HCT116 (cell line): ENCODE measurements around the gene RPL26. TPM values are rescaled to one million over a fixed set of nuclear protein-coding genes. Genes with fewer than 3 reads are reported as not detected.

ENCODE experiments used
- ATAC-seq: fragments of 200-7000 bp; cut with Tn5 transposase; 2 replicates; pipeline ENCODE4 v1.9.1; 2020; ENCODE audit warnings: mild to moderate bottlenecking, moderate library complexity
- BruUV-seq: library from RNA; stranded (reverse); fragments of 400-500 nt; replicated peaks from 2 replicates; lab custom pipeline; 2021; lab: Mats Ljungman, UMichigan
- CTCF ChIA-PET: fragments of 300-600 bp; sonication (Branson Sonifier 250); formaldehyde crosslinking; loops from one replicate; lab custom pipeline; 2021; ENCODE audit warnings: antibody characterized with exemption; lab: Charles Lee
- POLR2A ChIA-PET: fragments of 300-600, 350-600 bp; sonication (Branson Sonifier 250); formaldehyde crosslinking; loops from one replicate; lab custom pipeline; 2021; ENCODE audit warnings: antibody characterized with exemption; lab: Charles Lee
- RAD21 ChIA-PET, 2 experiments: fragments of 300-600 bp; sonication (Branson Sonifier 250); formaldehyde crosslinking; loops; one replicate each; lab custom pipeline; 2023; ENCODE audit warnings: low total read pairs in 2 of 2; ENCODE audit not compliant: uncharacterized antibody in 2 of 2, unreplicated experiment in 2 of 2, low non-redundant PET in 1 of 2; lab: Charles Lee
- DNase-seq: peaks from one replicate; pipeline ENCODE4 v3.0.0-alpha.2; 2010; ENCODE audit warnings: low read depth, low spot score
- H2AFZ ChIP-seq: fragments of 200-600 bp; shearing (Covaris generic), sonication (generic); 2 replicates; pipeline ENCODE4 v1.6.1; 2017; ENCODE audit warnings: low read depth, mixed run types, mixed read lengths, antibody characterized with exemption, low read length; ENCODE audit not compliant: poor library complexity, severe bottlenecking
- H3K27ac ChIP-seq: 2 replicates; pipeline ENCODE4 v1.5.1; 2012; ENCODE audit warnings: low read depth, low read length
- H3K27me3 ChIP-seq: fragments of 200-600 bp; sonication (generic); 2 replicates; pipeline ENCODE4 v1.6.1; 2016; ENCODE audit warnings: mixed run types, low read length, mixed read lengths; ENCODE audit not compliant: insufficient read depth
- H3K36me3 ChIP-seq, 2 experiments: fragments of 200-500 bp in 1 of 2; fragments of 200-600 bp in 1 of 2; sonication (Bioruptor generic) in 1 of 2; sonication (generic) in 1 of 2; 2 replicates each; pipeline versions ENCODE4 v1.5.1 to v1.6.1; 2014 to 2016; ENCODE audit warnings: low read length in 2 of 2, inconsistent platforms in 1 of 2, mixed read lengths in 1 of 2, mixed run types in 1 of 2; ENCODE audit not compliant: insufficient read depth in 2 of 2, control insufficient read depth in 1 of 2
- H3K4me1 ChIP-seq, 2 experiments: fragments of 200-600 bp in 1 of 2; sonication (generic) in 1 of 2; 2 replicates each; pipeline versions ENCODE4 v1.5.1 to v1.6.1; 2012 to 2017; ENCODE audit warnings: low read length in 2 of 2, inconsistent platforms in 1 of 2, mild to moderate bottlenecking in 1 of 2, mixed read lengths in 1 of 2, mixed run types in 1 of 2, moderate library complexity in 1 of 2; ENCODE audit not compliant: insufficient read depth in 2 of 2, control insufficient read depth in 1 of 2
- H3K4me2 ChIP-seq: fragments of 200-600 bp; sonication (generic); 2 replicates; pipeline ENCODE4 v1.6.1; 2017; ENCODE audit warnings: mixed run types, low read length, mixed read lengths
- H3K4me3 ChIP-seq, 2 experiments: fragments of 200-600 bp in 1 of 2; sonication (generic) in 1 of 2; replicated peaks in 1 of 2; 2 replicates each; pipeline ENCODE4 v1.5.1; 2011 to 2016; ENCODE audit warnings: low read length in 2 of 2, control low read depth in 1 of 2, low read depth in 1 of 2, mild to moderate bottlenecking in 1 of 2, mixed read lengths in 1 of 2, mixed run types in 1 of 2
- H3K79me2 ChIP-seq: fragments of 200-600 bp; sonication (generic); 2 replicates; pipeline ENCODE4 v1.6.1; 2017; ENCODE audit warnings: mild to moderate bottlenecking, mixed run types, low read length, moderate library complexity, mixed read lengths; ENCODE audit not compliant: insufficient read depth
- H3K9ac ChIP-seq: fragments of 200-600 bp; sonication (generic); 2 replicates; pipeline ENCODE4 v1.6.1; 2016; ENCODE audit warnings: low read length, mixed read lengths
- H3K9me2 ChIP-seq: fragments of 200-600 bp; sonication (generic), shearing (Covaris generic); 2 replicates; pipeline ENCODE4 v1.6.1; 2017; ENCODE audit warnings: mixed run types, mild to moderate bottlenecking, moderate library complexity; ENCODE audit not compliant: insufficient read depth
- H3K9me3 ChIP-seq, 2 experiments: fragments of 200-500 bp in 1 of 2; fragments of 200-600 bp in 1 of 2; sonication (Bioruptor generic) in 1 of 2; sonication (generic) in 1 of 2; 2 replicates each; pipeline ENCODE4 v1.6.1; 2014 to 2017; ENCODE audit warnings: low read length in 2 of 2, mixed read lengths in 2 of 2, inconsistent platforms in 1 of 2, low read depth in 1 of 2, mild to moderate bottlenecking in 1 of 2, mixed run types in 1 of 2, moderate library complexity in 1 of 2; ENCODE audit not compliant: control insufficient read depth in 1 of 2, insufficient read depth in 1 of 2
- H4K20me1 ChIP-seq: fragments of 200-600 bp; sonication (generic), shearing (Covaris generic); 2 replicates; pipeline ENCODE4 v1.6.1; 2017; ENCODE audit warnings: mixed run types, mild to moderate bottlenecking, moderate library complexity; ENCODE audit not compliant: insufficient read depth
- CBX3 ChIP-seq: IDR thresholded peaks from 2 replicates; pipeline ENCODE4 v1.6.1; 2012; ENCODE audit warnings: low read depth
- CEBPB ChIP-seq: IDR thresholded peaks from 2 replicates; pipeline ENCODE4 v1.6.1; 2012; ENCODE audit warnings: low read depth
- CTCF ChIP-seq, 3 experiments: fragments of 200-600 bp in 1 of 3; sonication (generic) in 1 of 3; IDR thresholded peaks in 2 of 3; conservative IDR thresholded peaks in 1 of 3; 2 replicates each; pipeline ENCODE4 v1.5.1; 2012 to 2017; ENCODE audit warnings: low read depth in 2 of 3, low read length in 2 of 3, antibody characterized with exemption in 1 of 3, borderline replicate concordance in 1 of 3, control low read depth in 1 of 3, mild to moderate bottlenecking in 1 of 3, mixed read lengths in 1 of 3, mixed run types in 1 of 3, moderate library complexity in 1 of 3; ENCODE audit not compliant: insufficient read depth in 1 of 3
- EGR1 ChIP-seq: IDR thresholded peaks from 2 replicates; pipeline ENCODE4 v1.6.1; 2012; ENCODE audit warnings: low read depth
- ELF1 ChIP-seq: IDR thresholded peaks from 2 replicates; pipeline ENCODE4 v1.6.1; 2012; ENCODE audit warnings: low read depth, borderline replicate concordance
- EZH2 ChIP-seq: fragments of 200-600 bp; sonication (generic); IDR thresholded peaks from 2 replicates; pipeline ENCODE4 v1.6.1; 2017; ENCODE audit warnings: antibody characterized with exemption, mixed run types
- EZH2phosphoT487 ChIP-seq: fragments of 200-600 bp; IDR thresholded peaks from 2 replicates; pipeline ENCODE4 v1.6.1; 2018; ENCODE audit warnings: antibody characterized with exemption, borderline replicate concordance
- FOSL1 ChIP-seq: IDR thresholded peaks from 2 replicates; pipeline ENCODE4 v1.6.1; 2012; ENCODE audit warnings: low read depth
- POLR2A ChIP-seq: IDR thresholded peaks from 2 replicates; pipeline ENCODE4 v1.7.0; 2011; ENCODE audit warnings: borderline replicate concordance; ENCODE audit not compliant: insufficient read depth, insufficient read length; ENCODE audit errors: extremely low read depth
- POLR2AphosphoS5 ChIP-seq: IDR thresholded peaks from 2 replicates; pipeline ENCODE4 v1.6.1; 2011; ENCODE audit warnings: mild to moderate bottlenecking, low read depth, low read length, moderate library complexity
- RAD21 ChIP-seq: IDR thresholded peaks from 2 replicates; pipeline ENCODE4 v1.6.1; 2012; ENCODE audit warnings: low read depth, mild to moderate bottlenecking
- REST ChIP-seq: IDR thresholded peaks from 2 replicates; pipeline ENCODE4 v1.6.1; 2012; ENCODE audit warnings: low read depth
- SIN3A ChIP-seq: IDR thresholded peaks from 2 replicates; pipeline ENCODE4 v1.6.1; 2012; ENCODE audit warnings: low read depth
- SP1 ChIP-seq: IDR thresholded peaks from 2 replicates; pipeline ENCODE4 v1.6.1; 2012; ENCODE audit warnings: low read depth
- ZFX ChIP-seq: fragments of 450-650 bp; IDR thresholded peaks from 2 replicates; pipeline ENCODE4 v1.6.1; 2017
- ZNF274 ChIP-seq: fragments of 200-500 bp; sonication (Bioruptor generic); IDR thresholded peaks from 2 replicates; pipeline ENCODE4 v1.6.1; 2014; ENCODE audit warnings: mild to moderate bottlenecking, low read depth, low read length, inconsistent platforms
- intact Hi-C: fragments of 100-400 bp; cut with micrococcal nuclease; formaldehyde crosslinking; loops from 2 replicates; pipeline ENCODE4 v1.10.0; 2022
- total RNA-seq: library from RNA; stranded (reverse); gene quantifications from one replicate; pipeline ENCODE4 v1.2.1, GENCODE V29; 2021; ENCODE audit not compliant: unreplicated experiment
- TF ChIP-seq, protein P1 (sequence below): IDR thresholded peaks from 2 replicates; pipeline ENCODE4 v1.6.1; 2012

RPL26 gene
- total RNA-seq, 1 experiment from 2014 or later, result 2,603 TPM

GRCh38 chr17:8362651-8363332 lies 20.2 kb downstream of the RPL26 start:
- no peak overlapping the region for H3K27ac ChIP-seq
- ATAC-seq, result no peak
- no peak for DNase-seq
- TF ChIP-seq FOSL1 (no peak), ELF1 (no peak), CEBPB (no peak), POLR2A (no peak), CBX3 (no peak), RAD21 (no peak), EZH2 (no peak), SIN3A (no peak), CTCF (IDR thresholded peaks at IDR 0.05 in 2 of 3, conservative IDR thresholded peaks at IDR 0.05 in 1 of 3; ENCODE audit: borderline replicate concordance in 1 of 3, insufficient read depth in 1 of 3, low read depth in 2 of 3, low read length in 2 of 3) (no peak), ZFX (no peak), EZH2phosphoT487 (no peak), EGR1 (no peak), POLR2AphosphoS5 (no peak), SP1 (no peak), REST (no peak), ZNF274 (no peak)
- TF ChIP-seq, protein P1, sequence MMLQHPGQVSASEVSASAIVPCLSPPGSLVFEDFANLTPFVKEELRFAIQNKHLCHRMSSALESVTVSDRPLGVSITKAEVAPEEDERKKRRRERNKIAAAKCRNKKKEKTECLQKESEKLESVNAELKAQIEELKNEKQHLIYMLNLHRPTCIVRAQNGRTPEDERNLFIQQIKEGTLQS, result no peak
- TF ChIP-seq, all 23 proteins: peak for 0
- CTCF ChIA-PET, result no interaction called here
- BruUV-seq, result no TSS peak
- H3K27me3 ChIP-seq, result no peaks in the 10 kb centered on the region
- no peak overlapping the region for H3K4me2 ChIP-seq
- H3K9me3 ChIP-seq, result no peaks in the 10 kb centered on the region
- no peak overlapping the region for H3K9ac ChIP-seq
- no peaks in the 10 kb centered on the region for H3K9me2 ChIP-seq
- H3K4me1 ChIP-seq, result peaks cover 0 to 8% of the 10 kb centered on the region in 2 experiments; a peak in 1 of 4 replicates
- intact Hi-C loops, result no loop called here
- no peak overlapping the region for H2AFZ ChIP-seq
- no peaks in the 10 kb centered on the region for H3K79me2 ChIP-seq
- POLR2A ChIA-PET, result no interaction called here
- H3K4me3 ChIP-seq, result no peak overlapping the region
- RAD21 ChIA-PET, result no interaction called here
- H3K36me3 ChIP-seq, result no peaks in the 10 kb centered on the region
- H4K20me1 ChIP-seq, result no peaks in the 10 kb centered on the region
